SK-N-MC (cell line): ENCODE results near the gene ATXN7L2.

ENCODE experiments used
- EZH2 ChIP-seq: fragments of 200-600 bp; sonication (generic); IDR thresholded peaks from one replicate; pipeline ENCODE4 v1.6.1; 2017; ENCODE audit warnings: antibody characterized with exemption
- POLR2AphosphoS5 ChIP-seq: IDR thresholded peaks from 2 replicates; pipeline ENCODE4 v1.6.1; 2012; ENCODE audit warnings: mild to moderate bottlenecking, low read depth, low read length, borderline replicate concordance

GRCh38 chr1:109479311-109479710 is 4.4 kb upstream of the ATXN7L2 start:
- TF ChIP-seq POLR2AphosphoS5 (no peak), EZH2 (no peak)
